Body of pancreas (tissue), 4 donors: ENCODE results near the gene SLC16A7. TPM values are rescaled to one million over a fixed set of nuclear protein-coding genes. Genes with fewer than 3 reads are reported as not detected.

Source experiments
- ATAC-seq: fragments of 150-250 bp; one replicate; pipeline ENCODE4 v1.9.1; 2016
- DNase-seq, 4 donors: peaks; one replicate each; pipeline ENCODE4 v3.0.0-alpha.2; 2019
- H3K27ac ChIP-seq, 4 donors: fragments of 200-600 bp; sonication (generic); 1 replicate in 3 of 4; 2 replicates in 1 of 4; pipeline versions ENCODE4 v1.5.1 to v1.6.1; 2016 to 2019; ENCODE audit warnings: mild to moderate bottlenecking in 1 of 4, mixed read lengths in 1 of 4, moderate library complexity in 1 of 4
- H3K27me3 ChIP-seq, 2 donors: fragments of 200-600 bp; sonication (generic); one replicate each; pipeline ENCODE4 v1.6.0; 2016; ENCODE audit warnings: mild to moderate bottlenecking in 1 of 2
- H3K36me3 ChIP-seq, 2 donors: fragments of 200-600 bp; sonication (generic); replicated peaks in 1 of 2; 2 replicates each; pipeline ENCODE4 v1.5.1; 2016; ENCODE audit warnings: low read depth in 2 of 2; ENCODE audit not compliant: insufficient read depth in 1 of 2
- H3K4me1 ChIP-seq: fragments of 200-600 bp; sonication (generic); one replicate; pipeline ENCODE4 v1.6.0; 2016
- H3K4me3 ChIP-seq, 2 donors: fragments of 200-600 bp; sonication (generic); 1 replicate in 1 of 2; 2 replicates in 1 of 2; pipeline ENCODE4 v1.5.1; 2016 to 2019
- H3K9me3 ChIP-seq, 3 donors: fragments of 200-600 bp; sonication (generic); 1 replicate in 2 of 3; 2 replicates in 1 of 3; pipeline ENCODE4 v1.5.1; 2016
- CTCF ChIP-seq, 7 experiments: fragments of 450-650 bp in 4 of 7; fragments of 200-600 bp in 3 of 7; sonication (generic) in 3 of 7; IDR thresholded peaks; one replicate each; pipeline ENCODE4 v1.5.1; 2016 to 2019; ENCODE audit warnings: antibody characterized with exemption in 7 of 7
- POLR2A ChIP-seq, 3 donors: fragments of 450-650 bp; IDR thresholded peaks; one replicate each; pipeline ENCODE4 v1.6.1; 2016; ENCODE audit warnings: antibody characterized with exemption in 3 of 3, mild to moderate bottlenecking in 2 of 3
- WGBS, 2 donors: methylation state at CpG; one replicate each; pipeline ENCODE4 v1.1.5; 2017; 5-methylcytosine and 5-hydroxymethylcytosine counted together
- intact Hi-C: fragments of 100-400 bp; cut with DNase I; formaldehyde crosslinking; loops from one replicate; pipeline ENCODE4 v1.15.1; 2023
- total RNA-seq, 2 donors: library from RNA; depleted of rRNA; stranded (reverse); fragments of >200 nt; gene quantifications; one replicate each; pipeline ENCODE4 v1.1.0, GENCODE V29; 2016

SLC16A7 gene
- total RNA-seq, 2 donors from 2014 or later: 36.8 to 50.4 TPM

- H3K36me3 ChIP-seq: no peaks in the 10 kb centered on the region
- H3K9me3 ChIP-seq: no peaks in the 10 kb centered on the region
- DNase-seq: no peak
- TF ChIP-seq CTCF (IDR thresholded peaks at IDR 0.05) (no peak), POLR2A (IDR thresholded peaks at IDR 0.05) (no peak)
- no peak overlapping the region for H3K4me3 ChIP-seq
- no peak overlapping the region for H3K27ac ChIP-seq
- no peak for ATAC-seq
- no peaks in the 10 kb centered on the region for H3K27me3 ChIP-seq
- intact Hi-C loops: no loop called here
- no peaks in the 10 kb centered on the region for H3K4me1 ChIP-seq
Measured at GRCh38 chr12:59574406-59574805, 21.4 kb upstream of the SLC16A7 start.

GRCh38 chr12:59575826-59576225 lies 20.0 kb upstream of the SLC16A7 start:
- H3K27ac ChIP-seq: no peak overlapping the region
- H3K36me3 ChIP-seq: no peaks in the 10 kb centered on the region
- DNase-seq (no peak), ATAC-seq (no peak)
- no peaks in the 10 kb centered on the region for H3K27me3 ChIP-seq
- WGBS, 2 donors: 89 to 95% methylated on average over 2 of the region's 2 CpGs
- H3K4me1 ChIP-seq: no peaks in the 10 kb centered on the region
- intact Hi-C loops: no loop called here
- no peak overlapping the region for H3K4me3 ChIP-seq
- H3K9me3 ChIP-seq: no peaks in the 10 kb centered on the region
- TF ChIP-seq CTCF (IDR thresholded peaks at IDR 0.05) (no peak), POLR2A (IDR thresholded peaks at IDR 0.05) (no peak)

- no peak overlapping the region for H3K4me3 ChIP-seq
- H3K27me3 ChIP-seq: no peaks in the 10 kb centered on the region
- ATAC-seq (no peak), DNase-seq (no peak)
- no peaks in the 10 kb centered on the region for H3K36me3 ChIP-seq
- WGBS, 2 donors: 83 to 85% methylated on average over 1 of the region's 1 CpG
- H3K27ac ChIP-seq: no peak overlapping the region
- intact Hi-C loops: no loop called here
- no peaks in the 10 kb centered on the region for H3K9me3 ChIP-seq
- no peaks in the 10 kb centered on the region for H3K4me1 ChIP-seq
- TF ChIP-seq POLR2A (IDR thresholded peaks at IDR 0.05): no peak
- no peak for TF ChIP-seq CTCF (IDR thresholded peaks at IDR 0.05)
Measured at GRCh38 chr12:59578254-59578653, 17.6 kb upstream of the SLC16A7 start.

- intact Hi-C loops: no loop called here
- 82 to 88% methylated on average over 2 of the region's 2 CpGs for WGBS, 2 donors
- Histone ChIP-seq H3K9me3 (no peaks in the 10 kb centered on the region), H3K4me1 (no peaks in the 10 kb centered on the region), H3K4me3 (no peak overlapping the region), H3K27ac (no peak overlapping the region), H3K36me3 (no peaks in the 10 kb centered on the region), H3K27me3 (no peaks in the 10 kb centered on the region)
- no peak for ATAC-seq
- TF ChIP-seq POLR2A (IDR thresholded peaks at IDR 0.05) (no peak), CTCF (IDR thresholded peaks at IDR 0.05) (no peak)
- no peak for DNase-seq
Measured at GRCh38 chr12:59579631-59580030, 16.2 kb upstream of the SLC16A7 start.

- TF ChIP-seq CTCF (IDR thresholded peaks at IDR 0.05) (no peak), POLR2A (IDR thresholded peaks at IDR 0.05) (no peak)
- no peak for ATAC-seq
- no peak overlapping the region for H3K4me3 ChIP-seq
- intact Hi-C loops: no loop called here
- no peak for DNase-seq
- H3K27me3 ChIP-seq: no peaks in the 10 kb centered on the region
- no peak overlapping the region for H3K27ac ChIP-seq
- no peaks in the 10 kb centered on the region for H3K9me3 ChIP-seq
- H3K4me1 ChIP-seq: no peaks in the 10 kb centered on the region
- no peaks in the 10 kb centered on the region for H3K36me3 ChIP-seq
- WGBS, 2 donors: 60 to 80% methylated on average over 2 of the region's 2 CpGs
Measured at GRCh38 chr12:59580050-59580449, 15.8 kb upstream of the SLC16A7 start.
